Hippocampal formation (tissue), 2 donors: ENCODE measurements around the gene NDUFB3.
"Not testable (repeated sequence)": the region's sequence is repeated elsewhere in the genome, so short reads cannot be mapped to it uniquely, and the experiment has no call there.

Source experiments
- DNase-seq, 2 donors: peaks; one replicate each; lab custom pipeline; 2025; lab: John Stamatoyannopoulos, UW

The NDUFB3 gene

GRCh38 chr2:201093573-201093972 lies 21.8 kb downstream of the NDUFB3 start:
- DNase-seq, result no peak

DNA sequence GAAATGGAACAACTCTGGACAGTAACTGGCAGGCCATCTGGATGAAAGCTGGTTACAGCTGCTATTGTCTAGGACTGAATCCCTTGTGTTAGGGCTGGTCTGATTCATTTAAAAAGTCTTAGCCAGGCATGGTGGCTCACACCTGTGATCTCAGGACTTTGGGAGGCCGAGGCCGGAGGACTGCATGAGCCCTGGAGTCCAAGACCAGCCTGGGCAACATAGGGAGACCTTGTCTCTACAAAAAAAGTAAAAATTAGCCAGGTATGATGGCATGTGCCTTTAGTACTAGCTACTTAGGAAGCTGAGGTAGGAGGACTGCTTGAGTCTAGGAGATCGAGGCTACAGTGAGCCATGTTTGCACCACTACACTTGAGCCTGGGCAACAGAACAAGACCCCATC lies 28.7 kb downstream of the NDUFB3 start:
- no peak for DNase-seq

- DNase-seq, result no peak
Observed at GRCh38 chr2:201105759-201106158, 34.0 kb downstream of the NDUFB3 start.

GRCh38 chr2:201107624-201108023 lies 35.8 kb downstream of the NDUFB3 start:
- no peak for DNase-seq

DNA sequence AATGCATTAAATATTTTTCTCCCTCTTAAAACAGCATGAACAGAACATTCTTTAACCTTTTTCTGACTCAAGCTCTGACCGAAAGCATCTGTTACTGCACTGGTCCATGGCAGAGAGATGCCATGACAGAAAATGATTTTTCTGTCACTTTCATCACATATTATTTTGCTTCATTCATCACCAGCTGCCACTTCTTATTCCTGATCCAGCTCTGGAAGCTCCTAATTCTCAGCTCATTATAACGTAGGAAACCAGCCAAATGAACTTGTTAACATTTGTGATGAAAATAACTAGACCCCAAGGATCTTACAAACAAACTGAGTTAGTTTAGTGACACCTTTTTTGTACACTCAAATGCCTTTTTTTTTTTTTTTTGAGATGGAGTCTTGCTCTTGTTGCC lies 36.5 kb downstream of the NDUFB3 start:
- no peak for DNase-seq

GRCh38 chr2:201109186-201109585 lies 37.4 kb downstream of the NDUFB3 start:
- DNase-seq, result no peak

- no peak for DNase-seq
Observed at GRCh38 chr2:201110615-201111014, 38.8 kb downstream of the NDUFB3 start.

GRCh38 chr2:201111096-201111495 lies 39.3 kb downstream of the NDUFB3 start:
- no peak for DNase-seq

DNA sequence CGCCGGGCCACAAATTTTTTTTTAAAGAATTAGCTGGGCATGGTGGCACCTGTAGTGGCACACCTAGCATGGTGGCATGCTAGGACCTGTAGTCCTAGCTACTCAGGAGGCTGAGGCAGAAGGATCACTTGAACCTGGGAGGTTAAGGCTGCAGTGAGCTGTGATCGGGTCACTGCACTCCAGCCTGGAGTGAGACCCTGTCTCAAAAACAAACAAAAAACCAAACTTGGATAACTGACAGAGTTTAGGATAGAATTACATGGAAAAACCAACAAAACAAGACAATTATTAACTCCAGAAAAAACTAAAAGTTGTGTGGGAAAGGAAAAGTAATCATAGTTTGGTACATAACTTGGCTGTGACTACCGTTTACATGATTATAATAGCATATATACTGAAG lies 42.5 kb downstream of the NDUFB3 start:
- DNase-seq, result no peak

- DNase-seq, result no peak
Observed at GRCh38 chr2:201114846-201115245, 43.0 kb downstream of the NDUFB3 start.

- DNase-seq, result peak in 1 of 2 donors; percentile 77
Observed at GRCh38 chr2:201116115-201116958, 44.5 kb downstream of the NDUFB3 start, which contains the start of gene CFLAR. CFLAR (plus strand) TSS chr2:201116164; CDS start chr2:201129866, 13,702 bp downstream.

DNA sequence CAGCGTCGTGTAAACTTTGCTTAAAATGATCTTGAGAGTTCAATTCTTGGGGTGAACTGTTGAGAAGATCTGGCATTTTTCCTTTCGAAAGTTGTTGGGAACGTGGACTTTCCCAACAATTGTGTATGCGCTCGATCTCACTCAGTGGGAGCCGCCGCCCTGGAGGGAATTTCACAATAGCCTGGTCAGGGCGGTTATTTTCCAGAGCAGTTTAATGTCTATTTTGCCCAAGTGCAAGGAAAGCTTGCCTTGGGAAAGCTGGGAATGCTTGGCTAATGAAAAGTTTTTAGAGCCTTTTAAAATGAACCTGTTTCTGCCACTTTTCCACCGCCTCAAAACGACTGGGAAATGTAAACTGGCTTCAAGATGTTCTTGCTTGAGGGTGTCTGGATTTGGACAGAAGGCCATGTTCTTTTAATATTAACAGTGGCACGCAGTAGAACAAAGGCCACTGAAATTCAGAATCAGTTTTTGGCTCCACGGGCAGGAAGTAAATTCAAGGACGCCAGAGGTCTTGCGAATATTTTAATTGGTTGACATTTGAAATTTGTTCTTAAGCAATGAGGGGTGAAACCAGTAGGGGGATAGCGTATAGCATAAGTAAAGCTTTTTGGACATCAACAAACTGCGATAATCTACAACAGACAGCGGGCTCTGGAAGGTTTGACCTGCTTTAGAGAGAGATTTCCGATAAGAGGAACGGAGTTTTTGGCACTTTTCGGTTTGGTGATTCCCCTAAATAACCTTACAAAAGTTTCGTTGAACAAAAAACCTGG lies 45.3 kb downstream of the NDUFB3 start:
- peak in 1 of 2 donors; percentile 55 for DNase-seq

GRCh38 chr2:201117735-201118094 lies 45.9 kb downstream of the NDUFB3 start:
- DNase-seq, result not testable (repeated sequence)

GRCh38 chr2:201118121-201118960 lies 46.5 kb downstream of the NDUFB3 start:
- DNase-seq, result peak; percentile 68 to 72

DNA sequence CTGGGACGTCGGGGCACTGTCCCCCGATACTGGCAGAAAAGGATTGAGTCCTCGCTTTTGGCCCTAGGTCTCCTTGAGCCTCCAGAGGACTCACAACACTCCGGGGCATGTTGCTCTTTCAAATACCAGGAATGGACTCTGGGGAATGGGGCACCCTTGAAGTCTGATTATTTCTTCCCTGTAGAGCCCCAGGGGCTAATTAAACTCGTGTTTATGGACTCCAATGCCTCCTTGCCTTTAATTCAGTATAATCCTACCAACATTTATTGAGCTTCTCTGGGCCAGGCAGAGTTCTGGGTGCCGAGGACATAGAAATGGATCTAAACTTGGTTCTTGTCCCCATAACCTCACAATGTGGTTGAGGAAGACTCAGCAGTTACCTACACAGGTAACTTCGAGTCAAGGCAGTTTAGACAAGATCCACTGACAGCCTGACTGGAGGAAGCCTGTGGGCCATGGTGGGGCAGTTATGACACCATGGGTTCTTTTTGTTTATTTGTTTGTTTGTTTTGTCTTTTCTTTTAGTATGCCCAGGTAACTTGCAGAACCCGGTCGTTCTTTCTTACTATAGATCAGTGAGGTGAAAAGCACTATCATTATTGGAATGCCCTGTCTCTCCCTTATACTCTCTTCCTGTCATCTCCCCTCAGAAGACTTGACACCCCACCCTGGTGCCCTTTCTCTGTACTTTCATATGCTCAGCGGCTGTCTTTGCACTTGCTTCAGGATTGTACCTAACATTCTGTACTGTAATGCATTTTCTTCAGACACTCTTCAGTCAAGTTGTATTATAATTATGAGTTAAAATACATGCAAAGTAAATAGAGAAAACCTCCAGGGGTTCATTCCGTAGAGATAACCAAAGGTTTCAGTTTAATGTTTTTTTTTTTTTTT lies 47.4 kb downstream of the NDUFB3 start:
- DNase-seq, result no peak

- DNase-seq, result no peak
Observed at GRCh38 chr2:201122276-201122675, 50.5 kb downstream of the NDUFB3 start.

DNA sequence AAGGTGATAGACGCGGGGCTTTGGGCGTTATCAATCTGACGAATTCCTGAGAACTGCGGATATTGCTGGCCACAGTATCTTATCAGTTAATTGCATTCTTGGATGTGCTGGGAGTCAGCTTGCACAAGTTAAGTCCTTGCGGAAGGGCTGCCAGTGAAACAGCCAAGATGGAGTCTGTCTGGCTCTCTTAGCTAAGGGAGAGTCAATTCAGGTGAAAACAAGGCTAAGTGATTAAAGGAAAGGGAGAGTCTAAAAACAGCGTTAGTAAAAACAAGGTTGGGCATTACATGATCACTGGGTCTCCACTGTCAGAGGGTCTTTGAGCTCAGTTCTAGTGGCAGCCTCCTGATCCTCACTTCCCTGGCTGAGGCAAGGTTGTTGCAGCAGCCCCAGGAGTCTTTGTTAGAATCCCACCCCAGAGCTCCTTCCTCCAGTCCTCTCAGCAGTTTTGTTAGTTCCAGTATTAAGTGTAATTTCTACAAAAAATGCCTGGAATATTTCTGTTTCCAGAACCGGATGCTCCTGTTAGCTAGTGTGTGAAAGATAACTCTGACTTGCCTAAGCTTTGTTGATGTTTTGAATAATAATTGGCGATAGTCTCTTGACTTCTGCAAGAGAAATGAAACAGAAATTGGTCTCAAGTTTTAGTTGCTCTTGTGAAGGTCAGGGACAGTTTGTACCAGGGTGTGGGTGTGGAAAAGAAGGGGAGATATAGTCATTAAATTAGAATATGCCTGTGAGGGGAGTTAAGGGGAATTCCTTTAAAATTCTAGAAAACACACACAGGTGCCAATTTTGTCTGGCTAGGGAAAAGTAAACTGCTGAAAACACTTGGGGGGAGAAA lies 54.7 kb downstream of the NDUFB3 start:
- no peak for DNase-seq

DNA sequence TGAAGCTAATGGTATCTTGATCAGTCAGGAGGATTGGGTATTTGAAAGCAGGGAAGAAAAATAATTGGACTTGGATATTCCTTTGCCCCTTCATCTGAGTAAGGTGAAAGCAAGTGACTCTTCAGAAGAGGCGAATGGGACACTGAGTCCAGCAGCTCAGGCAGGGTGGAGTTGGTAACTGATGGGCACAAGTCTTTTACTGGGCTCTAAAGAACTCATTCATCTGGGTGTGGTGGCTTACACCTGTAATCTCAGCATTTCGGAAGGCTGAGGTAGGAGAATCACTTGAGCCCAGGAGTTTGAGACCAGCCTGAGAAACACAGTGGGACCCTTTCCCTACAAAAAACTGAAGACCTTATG lies 55.3 kb downstream of the NDUFB3 start:
- DNase-seq, result no peak

DNA sequence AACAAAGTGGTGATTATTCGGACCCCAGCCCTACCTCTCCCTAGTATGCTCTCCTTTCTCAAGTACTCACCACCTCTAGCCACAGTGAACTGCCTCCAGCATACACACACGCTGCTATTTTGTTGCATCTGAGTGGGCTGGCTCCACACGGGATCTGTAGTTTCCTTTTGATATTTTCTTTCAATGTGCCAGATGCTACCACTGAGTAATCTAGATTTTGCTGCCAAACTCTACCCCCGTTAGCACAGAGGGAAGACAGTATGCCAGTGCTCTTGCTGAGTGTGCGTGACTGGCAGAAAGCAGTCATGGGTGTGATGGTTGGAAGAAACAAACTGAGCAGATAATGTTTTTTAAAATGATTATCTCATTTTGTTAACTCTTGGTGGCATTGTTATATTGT lies 55.8 kb downstream of the NDUFB3 start:
- DNase-seq, result peak; percentile 52 to 79

DNA sequence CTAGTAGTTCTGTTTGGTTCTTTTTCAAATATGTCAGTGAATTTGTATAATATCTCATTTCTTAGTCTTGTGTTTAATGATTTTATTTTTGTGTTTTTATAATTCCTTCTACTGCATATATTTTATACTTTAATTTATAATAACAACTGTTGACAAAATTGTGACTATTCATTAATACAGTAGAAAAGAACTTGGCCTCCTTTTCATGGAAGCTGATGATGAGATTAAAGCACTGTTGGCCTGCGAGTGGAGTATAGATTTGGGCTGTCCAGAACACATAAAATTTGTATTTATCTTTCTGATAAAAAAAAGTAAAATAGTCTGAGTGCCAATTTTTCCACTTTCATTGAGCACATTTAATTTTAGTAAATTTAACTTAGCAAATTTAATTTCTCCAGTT lies 56.2 kb downstream of the NDUFB3 start:
- DNase-seq, result no peak
